A549 (cell line): ENCODE results near the gene SHE. TPM values are rescaled to one million over a fixed set of nuclear protein-coding genes. Genes with fewer than 3 reads are reported as not detected.

Source experiments
- ATAC-seq, 2 experiments: fragments of 200-7000 bp in 1 of 2; fragments of >200 bp in 1 of 2; cut with Nextera tagmentation in 1 of 2; cut with Tn5 transposase in 1 of 2; 3 replicates each; pipeline versions ENCODE4 v1.8.0 to v1.9.1; 2018 to 2020; ENCODE audit warnings: mild to moderate bottlenecking in 1 of 2, moderate library complexity in 1 of 2
- CTCF ChIA-PET: fragments of 300-600 bp; sonication (Branson Sonifier 250); formaldehyde crosslinking; extraction: SDS; loops from one replicate; lab custom pipeline; 2021; ENCODE audit warnings: antibody characterized with exemption, inconsistent platforms; lab: Yijun Ruan, JAX
- POLR2A ChIA-PET: fragments of 350-600 bp; formaldehyde crosslinking; extraction: SDS; loops from one replicate; lab custom pipeline; 2021; ENCODE audit warnings: antibody characterized with exemption, inconsistent platforms; lab: Yijun Ruan, JAX
- DNase-seq, 2 experiments: peaks; one replicate each; pipeline versions ENCODE4 v3.0.0 to v3.0.0-alpha.2; 2011 to 2016; ENCODE audit warnings: low read depth in 1 of 2, low spot score in 1 of 2
- FAIRE-seq: peaks from 2 replicates; lab custom pipeline; 2011; peaks lifted over from hg19 to GRCh38; lab: Jason Lieb, UNC
- H3K27ac ChIP-seq, 2 experiments: fragments of >200 bp; sonication (Bioruptor Twin); formaldehyde crosslinking; 3 replicates each; pipeline ENCODE4 v1.5.1; 2016 to 2017
- H3K4me1 ChIP-seq: fragments of >200 bp; sonication (Bioruptor Twin); formaldehyde crosslinking; 3 replicates; pipeline ENCODE4 v1.6.1; 2016
- H3K4me2 ChIP-seq: fragments of >200 bp; sonication (Bioruptor Twin); formaldehyde crosslinking; 3 replicates; pipeline ENCODE4 v1.6.1; 2016
- H3K4me3 ChIP-seq: fragments of >200 bp; sonication (Bioruptor Twin); formaldehyde crosslinking; 3 replicates; pipeline ENCODE4 v1.5.1; 2016
- H3K9me3 ChIP-seq: fragments of >200 bp; sonication (Bioruptor Twin); formaldehyde crosslinking; 3 replicates; pipeline ENCODE4 v1.6.1; 2016
- CEBPB ChIP-seq, 2 experiments: fragments of >200 bp in 1 of 2; sonication (Bioruptor Twin) in 1 of 2; formaldehyde crosslinking in 1 of 2; IDR thresholded peaks; 2 replicates each; pipeline ENCODE4 v1.6.1; 2012 to 2016
- CHD4 ChIP-seq: fragments of 200-600 bp; sonication (generic); IDR thresholded peaks from 2 replicates; pipeline ENCODE4 v1.6.1; 2016; ENCODE audit warnings: antibody characterized with exemption, mild to moderate bottlenecking, borderline replicate concordance
- GATA3 ChIP-seq: IDR thresholded peaks from 2 replicates; pipeline ENCODE4 v1.6.1; 2012; ENCODE audit warnings: borderline replicate concordance
- HOXA7 ChIP-seq: fragments of 250-450 bp; sonication (Bioruptor Pico); IDR thresholded peaks from 2 replicates; pipeline ENCODE4 v1.5.0; 2020; ENCODE audit warnings: mild to moderate bottlenecking, moderate library complexity
- HOXB5 ChIP-seq: fragments of 250-450 bp; sonication (Bioruptor Pico); IDR thresholded peaks from 2 replicates; pipeline ENCODE4 v1.5.0; 2020; ENCODE audit warnings: mild to moderate bottlenecking, moderate library complexity
- MAFK ChIP-seq: fragments of 450-650 bp; IDR thresholded peaks from 2 replicates; pipeline ENCODE4 v1.6.1; 2014; ENCODE audit not compliant: partially characterized antibody
- MAZ ChIP-seq: fragments of 150-350 bp; IDR thresholded peaks from 2 replicates; pipeline ENCODE4 v1.6.1; 2014; ENCODE audit warnings: antibody characterized with exemption, low read depth, low read length, borderline replicate concordance
- RARB ChIP-seq: fragments of 250-450 bp; sonication (Bioruptor Pico); IDR thresholded peaks from 2 replicates; pipeline ENCODE4 v1.8.0; 2021; ENCODE audit warnings: mild to moderate bottlenecking, moderate library complexity
- RCOR1 ChIP-seq: fragments of 150-350 bp; IDR thresholded peaks from 2 replicates; pipeline ENCODE4 v1.6.1; 2014; ENCODE audit warnings: antibody characterized with exemption, low read length, low read depth
- TFCP2L1 ChIP-seq: fragments of 250-450 bp; sonication (Bioruptor Pico); IDR thresholded peaks from 2 replicates; pipeline ENCODE4 v1.5.0; 2021; ENCODE audit warnings: mild to moderate bottlenecking
- ZFP36 ChIP-seq: fragments of 450-650 bp; IDR thresholded peaks from 2 replicates; pipeline ENCODE4 v1.6.1; 2014; ENCODE audit warnings: borderline replicate concordance; ENCODE audit not compliant: partially characterized antibody
- WGBS: methylation state at CpG from one replicate; pipeline ENCODE4 v1.1.6; 2017; ENCODE audit errors: missing lambda C conversion rate; 5-methylcytosine and 5-hydroxymethylcytosine counted together
- polyA plus RNA-seq, 4 experiments: library from polyadenylated mRNA; depleted of rRNA in 3 of 4; stranded (reverse); fragments of >200 nt; fragmentation: RNase III in 1 of 4; extraction: RNeasy Plus Mini Kit Qiagen cat#74134 plus additional on column Dnase treatment in 1 of 4; gene quantifications; 2 replicates in 3 of 4; 3 replicates in 1 of 4; pipeline ENCODE4 v1.2.3, GENCODE V29; 2011 to 2017
- TF ChIP-seq, protein P1 (sequence below): fragments of 250-450 bp; sonication (Bioruptor Pico); IDR thresholded peaks from 2 replicates; pipeline ENCODE4 v1.5.0; 2020; ENCODE audit warnings: low read depth, mild to moderate bottlenecking, moderate library complexity
- TF ChIP-seq, protein P2 (sequence below): IDR thresholded peaks from 2 replicates; pipeline ENCODE4 v1.6.1; 2012
- TF ChIP-seq, protein P3 (sequence below): fragments of 150-350 bp; IDR thresholded peaks from 2 replicates; pipeline ENCODE4 v1.6.1; 2014; ENCODE audit warnings: low read depth, mild to moderate bottlenecking, low read length
- TF ChIP-seq, protein P4 (sequence below): fragments of 450-650 bp; IDR thresholded peaks from 2 replicates; pipeline ENCODE4 v1.6.1; 2014; ENCODE audit warnings: antibody characterized with exemption
- TF ChIP-seq, protein P5 (sequence below): fragments of 200-600 bp; sonication (generic); IDR thresholded peaks from 2 replicates; pipeline ENCODE4 v1.6.1; 2016; ENCODE audit warnings: antibody characterized with exemption, mild to moderate bottlenecking, moderate library complexity

Gene SHE
- polyA plus RNA-seq, 2 of the 4 experiments (the other 2 are of a cell fraction) = 0.03 TPM; not detected in 1

DNA sequence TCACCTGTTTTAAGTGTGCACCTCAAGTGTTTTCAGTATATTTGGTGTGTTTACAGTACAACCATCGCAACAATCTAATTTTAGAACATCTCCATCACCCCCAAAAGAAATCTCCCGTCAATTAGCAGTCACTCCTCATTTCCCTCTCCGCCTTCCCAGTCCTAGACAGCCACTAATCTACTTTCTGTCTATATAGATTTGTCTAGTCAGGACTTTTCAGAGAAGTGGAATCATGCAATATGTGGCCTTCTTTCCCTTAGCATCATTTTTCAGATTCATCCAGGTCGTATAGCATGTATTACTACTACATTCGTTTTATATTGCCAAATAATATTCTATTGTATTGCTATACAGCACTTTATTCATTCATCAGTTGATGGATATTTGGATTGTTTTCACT, 1.7 kb upstream of the SHE start:
- H3K4me3 ChIP-seq = no peak overlapping the region
- CTCF ChIA-PET = interaction anchor here (2.0 kb wide), 1 partner anchor 25 kb away, joined by 6 read pairs; no protein-coding TSS in a partner anchor
- H3K9me3 ChIP-seq = peaks cover 2% of the 10 kb centered on the region; the same call in 1 of the 3 replicates
- POLR2A ChIA-PET = no interaction called here
- TF ChIP-seq, protein P1, sequence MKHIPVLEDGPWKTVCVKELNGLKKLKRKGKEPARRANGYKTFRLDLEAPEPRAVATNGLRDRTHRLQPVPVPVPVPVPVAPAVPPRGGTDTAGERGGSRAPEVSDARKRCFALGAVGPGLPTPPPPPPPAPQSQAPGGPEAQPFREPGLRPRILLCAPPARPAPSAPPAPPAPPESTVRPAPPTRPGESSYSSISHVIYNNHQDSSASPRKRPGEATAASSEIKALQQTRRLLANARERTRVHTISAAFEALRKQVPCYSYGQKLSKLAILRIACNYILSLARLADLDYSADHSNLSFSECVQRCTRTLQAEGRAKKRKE = no peak
- TF ChIP-seq RCOR1 = no peak
- no peak for TF ChIP-seq CHD4
- no peak for TF ChIP-seq HOXB5 (CRISPR knock-in tag)
- TF ChIP-seq, protein P2, sequence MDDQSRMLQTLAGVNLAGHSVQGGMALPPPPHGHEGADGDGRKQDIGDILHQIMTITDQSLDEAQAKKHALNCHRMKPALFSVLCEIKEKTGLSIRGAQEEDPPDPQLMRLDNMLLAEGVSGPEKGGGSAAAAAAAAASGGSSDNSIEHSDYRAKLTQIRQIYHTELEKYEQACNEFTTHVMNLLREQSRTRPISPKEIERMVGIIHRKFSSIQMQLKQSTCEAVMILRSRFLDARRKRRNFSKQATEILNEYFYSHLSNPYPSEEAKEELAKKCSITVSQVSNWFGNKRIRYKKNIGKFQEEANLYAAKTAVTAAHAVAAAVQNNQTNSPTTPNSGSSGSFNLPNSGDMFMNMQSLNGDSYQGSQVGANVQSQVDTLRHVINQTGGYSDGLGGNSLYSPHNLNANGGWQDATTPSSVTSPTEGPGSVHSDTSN = no peak
- TF ChIP-seq MAFK = peak; percentile 64
- TF ChIP-seq, protein P3, sequence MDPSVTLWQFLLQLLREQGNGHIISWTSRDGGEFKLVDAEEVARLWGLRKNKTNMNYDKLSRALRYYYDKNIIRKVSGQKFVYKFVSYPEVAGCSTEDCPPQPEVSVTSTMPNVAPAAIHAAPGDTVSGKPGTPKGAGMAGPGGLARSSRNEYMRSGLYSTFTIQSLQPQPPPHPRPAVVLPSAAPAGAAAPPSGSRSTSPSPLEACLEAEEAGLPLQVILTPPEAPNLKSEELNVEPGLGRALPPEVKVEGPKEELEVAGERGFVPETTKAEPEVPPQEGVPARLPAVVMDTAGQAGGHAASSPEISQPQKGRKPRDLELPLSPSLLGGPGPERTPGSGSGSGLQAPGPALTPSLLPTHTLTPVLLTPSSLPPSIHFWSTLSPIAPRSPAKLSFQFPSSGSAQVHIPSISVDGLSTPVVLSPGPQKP = no peak
- TF ChIP-seq TFCP2L1 = no peak
- TF ChIP-seq, all 56 proteins: peak for 1
- no peak for FAIRE-seq
- WGBS = 46% methylated on average over 5 of the region's 5 CpGs
- ATAC-seq = no peak
- no peak for DNase-seq
- H3K4me1 ChIP-seq = peaks cover 6% of the 10 kb centered on the region; the same call in 1 of the 3 replicates
- H3K27ac ChIP-seq = no peak overlapping the region
- H3K4me2 ChIP-seq = no peak overlapping the region

DNA sequence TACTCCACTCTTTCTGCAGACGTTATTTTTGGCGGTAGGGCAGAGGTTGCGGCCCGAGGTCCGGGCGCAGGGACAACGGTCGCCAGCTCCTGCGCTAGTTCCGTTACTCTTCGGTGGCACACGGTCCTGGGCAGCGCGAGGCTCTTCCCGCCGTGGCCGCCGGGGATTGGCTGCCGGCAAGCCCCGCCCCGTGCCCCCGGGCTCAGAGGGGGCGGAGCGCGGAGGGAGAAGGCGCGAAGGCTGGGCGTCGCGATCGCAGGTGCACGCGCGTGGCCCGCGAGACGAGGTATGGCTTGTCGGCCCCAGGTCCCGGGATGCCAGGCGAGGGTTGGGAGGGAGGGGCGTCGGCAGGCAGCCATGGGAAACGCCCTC, 518 bp upstream of the SHE start:
- FAIRE-seq (no peak), ATAC-seq (no peak), DNase-seq (no peak)
- ChIA-PET CTCF (interaction anchor here (2.0 kb wide), 1 partner anchor 23 kb away, joined by 6 read pairs; no protein-coding TSS in a partner anchor), POLR2A (no interaction called here)
- no peak overlapping the region for H3K27ac ChIP-seq
- no peak overlapping the region for H3K4me2 ChIP-seq
- TF ChIP-seq GATA3 (no peak), ZFP36 (no peak), CEBPB (IDR thresholded peaks at IDR 0.05) (no peak), HOXA7 (CRISPR knock-in tag) (no peak), MAZ (no peak), RARB (no peak), RCOR1 (no peak)
- TF ChIP-seq, protein P4, sequence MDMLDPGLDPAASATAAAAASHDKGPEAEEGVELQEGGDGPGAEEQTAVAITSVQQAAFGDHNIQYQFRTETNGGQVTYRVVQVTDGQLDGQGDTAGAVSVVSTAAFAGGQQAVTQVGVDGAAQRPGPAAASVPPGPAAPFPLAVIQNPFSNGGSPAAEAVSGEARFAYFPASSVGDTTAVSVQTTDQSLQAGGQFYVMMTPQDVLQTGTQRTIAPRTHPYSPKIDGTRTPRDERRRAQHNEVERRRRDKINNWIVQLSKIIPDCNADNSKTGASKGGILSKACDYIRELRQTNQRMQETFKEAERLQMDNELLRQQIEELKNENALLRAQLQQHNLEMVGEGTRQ = no peak
- H3K9me3 ChIP-seq = peaks cover 2% of the 10 kb centered on the region; the same call in 1 of the 3 replicates
- 91% methylated on average over 30 of the region's 43 CpGs for WGBS
- no peak overlapping the region for H3K4me3 ChIP-seq
- peaks cover 6% of the 10 kb centered on the region; the same call in 1 of the 3 replicates for H3K4me1 ChIP-seq

DNA sequence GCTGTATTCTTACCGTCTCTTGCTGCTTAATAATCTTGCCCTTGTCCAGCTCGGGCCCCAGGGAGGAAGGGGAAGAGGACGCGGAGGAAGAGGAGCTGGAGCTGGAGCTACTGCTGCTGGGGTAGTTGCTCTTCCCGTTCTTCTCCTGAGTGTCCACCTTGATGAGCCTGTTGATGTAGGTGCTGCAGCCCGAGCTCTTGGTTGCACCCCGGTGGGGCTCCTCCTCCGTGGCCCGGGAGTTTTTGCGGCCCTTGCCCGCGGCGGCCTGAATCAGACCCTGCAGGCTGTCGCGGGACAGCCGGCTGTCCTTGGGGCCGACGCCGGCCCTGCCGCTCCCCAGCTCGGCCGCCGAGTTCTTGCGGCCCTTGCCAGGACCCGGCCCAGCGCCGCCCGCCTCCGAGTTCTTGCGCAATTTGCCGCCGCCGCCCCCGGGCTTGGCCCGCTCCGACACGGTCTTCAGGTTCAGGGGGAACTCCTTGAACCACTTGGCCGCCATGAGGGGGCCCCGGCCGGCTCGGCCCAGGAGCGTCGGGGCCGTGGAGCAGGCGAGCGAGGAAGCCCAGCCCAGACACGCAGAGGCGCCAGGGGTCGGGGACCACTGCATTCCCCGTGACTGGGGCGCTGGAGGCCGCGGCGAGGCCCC, 668 bp downstream of the SHE start:
- ChIA-PET CTCF (interaction anchor here (0.9 to 1.6 kb wide), 6 partner anchors 9 to 51 kb away, joined by 3 to 5 read pairs (median 3); no protein-coding TSS in a partner anchor), POLR2A (no interaction called here)
- ATAC-seq = peak; percentile 57 to 71; a peak in 5 of 6 replicates
- no peak for DNase-seq
- Histone ChIP-seq H3K4me3 (peak overlapping the region; percentile 54), H3K9me3 (peaks cover 2% of the 10 kb centered on the region; the same call in 1 of the 3 replicates), H3K4me2 (peak overlapping the region; percentile 95), H3K27ac (peak overlapping the region; percentile 38 to 73; a peak in 5 of 6 replicates), H3K4me1 (peaks cover 6% of the 10 kb centered on the region; the same call in 1 of the 3 replicates)
- 37% methylated on average over 10 of the region's 54 CpGs for WGBS
- FAIRE-seq = no peak
- TF ChIP-seq, protein P5, sequence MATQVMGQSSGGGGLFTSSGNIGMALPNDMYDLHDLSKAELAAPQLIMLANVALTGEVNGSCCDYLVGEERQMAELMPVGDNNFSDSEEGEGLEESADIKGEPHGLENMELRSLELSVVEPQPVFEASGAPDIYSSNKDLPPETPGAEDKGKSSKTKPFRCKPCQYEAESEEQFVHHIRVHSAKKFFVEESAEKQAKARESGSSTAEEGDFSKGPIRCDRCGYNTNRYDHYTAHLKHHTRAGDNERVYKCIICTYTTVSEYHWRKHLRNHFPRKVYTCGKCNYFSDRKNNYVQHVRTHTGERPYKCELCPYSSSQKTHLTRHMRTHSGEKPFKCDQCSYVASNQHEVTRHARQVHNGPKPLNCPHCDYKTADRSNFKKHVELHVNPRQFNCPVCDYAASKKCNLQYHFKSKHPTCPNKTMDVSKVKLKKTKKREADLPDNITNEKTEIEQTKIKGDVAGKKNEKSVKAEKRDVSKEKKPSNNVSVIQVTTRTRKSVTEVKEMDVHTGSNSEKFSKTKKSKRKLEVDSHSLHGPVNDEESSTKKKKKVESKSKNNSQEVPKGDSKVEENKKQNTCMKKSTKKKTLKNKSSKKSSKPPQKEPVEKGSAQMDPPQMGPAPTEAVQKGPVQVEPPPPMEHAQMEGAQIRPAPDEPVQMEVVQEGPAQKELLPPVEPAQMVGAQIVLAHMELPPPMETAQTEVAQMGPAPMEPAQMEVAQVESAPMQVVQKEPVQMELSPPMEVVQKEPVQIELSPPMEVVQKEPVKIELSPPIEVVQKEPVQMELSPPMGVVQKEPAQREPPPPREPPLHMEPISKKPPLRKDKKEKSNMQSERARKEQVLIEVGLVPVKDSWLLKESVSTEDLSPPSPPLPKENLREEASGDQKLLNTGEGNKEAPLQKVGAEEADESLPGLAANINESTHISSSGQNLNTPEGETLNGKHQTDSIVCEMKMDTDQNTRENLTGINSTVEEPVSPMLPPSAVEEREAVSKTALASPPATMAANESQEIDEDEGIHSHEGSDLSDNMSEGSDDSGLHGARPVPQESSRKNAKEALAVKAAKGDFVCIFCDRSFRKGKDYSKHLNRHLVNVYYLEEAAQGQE = no peak
- TF ChIP-seq CEBPB (IDR thresholded peaks at IDR 0.05) = peak; percentile 50 to 81; a peak in 3 of 4 replicates
